ENCODE results near the gene KCNK17. TPM values are rescaled to one million over a fixed set of nuclear protein-coding genes. Genes with fewer than 3 reads are reported as not detected.

KCNK17 gene
- total and polyA plus RNA-seq, 2 of the 8 experiments (the other 6 are each of a cell fraction or from before 2014, with no cell fraction given) = 2.9 to 3.4 TPM

DNA sequence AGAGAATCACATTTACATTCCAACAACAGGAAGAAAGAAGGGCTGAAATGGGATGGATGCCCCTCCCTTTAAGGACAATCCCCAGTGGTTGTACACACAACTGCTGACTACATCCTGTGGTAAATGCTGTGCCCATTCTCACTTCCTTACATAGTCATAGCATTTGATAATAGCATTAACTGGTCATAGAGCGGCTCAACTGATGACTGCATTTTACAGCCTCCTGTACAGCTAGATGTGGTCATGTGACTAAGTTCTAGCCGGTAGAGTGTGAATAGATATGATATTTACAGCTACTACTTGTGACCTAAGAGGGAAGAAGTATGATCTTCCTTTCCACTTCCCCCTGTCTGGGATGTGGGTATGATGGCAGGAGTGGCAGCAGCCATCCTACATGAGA is 24.7 kb downstream of the KCNK17 start (continued):
- no peak for TF ChIP-seq CTBP2 (IDR thresholded peaks at IDR 0.05; ENCODE audit: borderline replicate concordance, insufficient read depth, insufficient read length, low read length)

Data from H1 (cell line).